Ectodermal cell (in vitro differentiated cells): Measurements from ENCODE around the gene ZBTB44. TPM values are rescaled to one million over a fixed set of nuclear protein-coding genes. Genes with fewer than 3 reads are reported as not detected.
A peak's percentile ranks its signal among the peaks of the same experiment; 100 is the strongest.
"Not testable (repeated sequence)": the region's sequence is repeated elsewhere in the genome, so short reads cannot be mapped to it uniquely, and the experiment has no call there.

Experiments used
- H3K27ac ChIP-seq: 2 replicates; pipeline ENCODE4 v1.7.0; 2013; ENCODE audit warnings: mild to moderate bottlenecking, low read depth, low read length; ENCODE audit not compliant: insufficient read depth, poor library complexity, severe bottlenecking
- H3K27me3 ChIP-seq: 2 replicates; pipeline ENCODE4 v1.7.0; 2013; ENCODE audit warnings: mild to moderate bottlenecking, low read length; ENCODE audit not compliant: insufficient read depth, control insufficient read depth, poor library complexity, severe bottlenecking
- H3K36me3 ChIP-seq: one replicate; pipeline ENCODE4 v1.7.0; 2013; ENCODE audit warnings: low read length; ENCODE audit not compliant: control insufficient read depth, insufficient read depth
- H3K4me1 ChIP-seq: one replicate; pipeline ENCODE4 v1.7.0; 2013; ENCODE audit warnings: low read length; ENCODE audit not compliant: control insufficient read depth, insufficient read depth
- H3K4me3 ChIP-seq: 2 replicates; pipeline ENCODE4 v1.7.0; 2013; ENCODE audit warnings: low read depth, low read length, control low read depth; ENCODE audit not compliant: insufficient read depth
- H3K9me3 ChIP-seq: 2 replicates; pipeline ENCODE4 v1.7.0; 2013; ENCODE audit warnings: mild to moderate bottlenecking, low read length, moderate library complexity; ENCODE audit not compliant: control insufficient read depth
- WGBS, 2 experiments: methylation state at CpG; one replicate each; pipeline ENCODE4 v1.1.7; 2013; ENCODE audit warnings: missing lambda C conversion rate in 2 of 2; 5-methylcytosine and 5-hydroxymethylcytosine counted together
- polyA plus RNA-seq, 4 experiments: library from polyadenylated mRNA; stranded (reverse); fragments of 50-300 nt; gene quantifications; one replicate each; pipeline ENCODE4 v1.2.3, GENCODE V29; 2013

Gene ZBTB44
- 34.2 TPM for polyA plus RNA-seq (2013, experiment 1 of 4)
- polyA plus RNA-seq (2013, experiment 2 of 4) = 37.5 TPM
- 21.1 TPM for polyA plus RNA-seq (2013, experiment 3 of 4)
- polyA plus RNA-seq (2013, experiment 4 of 4) = 24.4 TPM

- Histone ChIP-seq H3K27me3 (no peaks in the 10 kb centered on the region), H3K36me3 (no peaks in the 10 kb centered on the region), H3K4me3 (peak within 1 kb of the TSS; percentile 72), H3K9me3 (no peaks in the 10 kb centered on the region), H3K27ac (peak within 1 kb of the TSS; percentile 83), H3K4me1 (peaks cover 9% of the 10 kb centered on the region)
- WGBS, 2 experiments = 5 to 6% methylated on average over 42 of the region's 42 CpGs
These were observed at the start of gene ZBTB44 for GRCh38 chr11:130314750-130315285. TSS of gene ZBTB44 (minus strand) at chr11:130314917. CDS start at chr11:130261873, 53,044 bp downstream.

GRCh38 chr11:130359419-130359818 lies 44.7 kb upstream of the ZBTB44 start:
- no peaks in the 10 kb centered on the region for H3K36me3 ChIP-seq
- no peak overlapping the region for H3K27ac ChIP-seq
- H3K9me3 ChIP-seq = no peaks in the 10 kb centered on the region
- no peaks in the 10 kb centered on the region for H3K27me3 ChIP-seq
- H3K4me3 ChIP-seq = no peak overlapping the region
- H3K4me1 ChIP-seq = no peaks in the 10 kb centered on the region

- Histone ChIP-seq H3K36me3 (no peaks in the 10 kb centered on the region), H3K27me3 (no peaks in the 10 kb centered on the region), H3K4me3 (no peak overlapping the region), H3K27ac (no peak overlapping the region), H3K9me3 (no peaks in the 10 kb centered on the region), H3K4me1 (no peaks in the 10 kb centered on the region)
These were observed 43.7 kb upstream of the ZBTB44 start for GRCh38 chr11:130358398-130358797.

- no peak overlapping the region for H3K27ac ChIP-seq
- 85 to 88% methylated on average over 1 of the region's 1 CpG for WGBS, 2 experiments
- no peak overlapping the region for H3K4me3 ChIP-seq
- H3K9me3 ChIP-seq = no peaks in the 10 kb centered on the region
- no peaks in the 10 kb centered on the region for H3K4me1 ChIP-seq
- H3K27me3 ChIP-seq = no peaks in the 10 kb centered on the region
- no peaks in the 10 kb centered on the region for H3K36me3 ChIP-seq
These were observed 32.5 kb upstream of the ZBTB44 start for GRCh38 chr11:130347261-130347660.

- Histone ChIP-seq H3K4me3 (no peak overlapping the region), H3K27ac (no peak overlapping the region), H3K4me1 (no peaks in the 10 kb centered on the region), H3K27me3 (no peaks in the 10 kb centered on the region), H3K36me3 (no peaks in the 10 kb centered on the region), H3K9me3 (no peaks in the 10 kb centered on the region)
- WGBS, 2 experiments = 86 to 100% methylated on average over 1 of the region's 1 CpG
These were observed 30.1 kb upstream of the ZBTB44 start for GRCh38 chr11:130344841-130345240.

- no peak overlapping the region for H3K27ac ChIP-seq
- no peaks in the 10 kb centered on the region for H3K4me1 ChIP-seq
- no peaks in the 10 kb centered on the region for H3K9me3 ChIP-seq
- H3K27me3 ChIP-seq = no peaks in the 10 kb centered on the region
- no peaks in the 10 kb centered on the region for H3K36me3 ChIP-seq
- no peak overlapping the region for H3K4me3 ChIP-seq
- WGBS, 2 experiments = 92% methylated on average over 3 of the region's 3 CpGs
These were observed 26.1 kb upstream of the ZBTB44 start for GRCh38 chr11:130340671-130341319.

GRCh38 chr11:130338667-130339066 lies 23.9 kb upstream of the ZBTB44 start:
- no peaks in the 10 kb centered on the region for H3K9me3 ChIP-seq
- H3K4me3 ChIP-seq = no peak overlapping the region
- H3K27me3 ChIP-seq = no peaks in the 10 kb centered on the region
- WGBS, 2 experiments = 96 to 97% methylated on average over 3 of the region's 3 CpGs
- no peaks in the 10 kb centered on the region for H3K4me1 ChIP-seq
- H3K27ac ChIP-seq = no peak overlapping the region
- no peaks in the 10 kb centered on the region for H3K36me3 ChIP-seq

GRCh38 chr11:130337281-130338089 lies 22.8 kb upstream of the ZBTB44 start:
- Histone ChIP-seq H3K9me3 (no peaks in the 10 kb centered on the region), H3K27me3 (no peaks in the 10 kb centered on the region), H3K4me3 (no peak overlapping the region), H3K27ac (no peak overlapping the region), H3K4me1 (no peaks in the 10 kb centered on the region), H3K36me3 (no peaks in the 10 kb centered on the region)
- 95 to 96% methylated on average over 36 of the region's 36 CpGs for WGBS, 2 experiments

- H3K4me1 ChIP-seq, H3K36me3 ChIP-seq, H3K4me3 ChIP-seq, H3K9me3 ChIP-seq, H3K27ac ChIP-seq, H3K27me3 ChIP-seq: not testable (repeated sequence)
- 94 to 96% methylated on average over 19 of the region's 19 CpGs for WGBS, 2 experiments
These were observed 16.7 kb upstream of the ZBTB44 start for GRCh38 chr11:130331397-130331796.

- Histone ChIP-seq H3K4me3 (no peak overlapping the region), H3K27me3 (no peaks in the 10 kb centered on the region), H3K36me3 (no peaks in the 10 kb centered on the region), H3K9me3 (no peaks in the 10 kb centered on the region), H3K27ac (no peak overlapping the region), H3K4me1 (no peaks in the 10 kb centered on the region)
- 76% methylated on average over 1 of the region's 1 CpG for WGBS, 2 experiments
These were observed 15.5 kb upstream of the ZBTB44 start for GRCh38 chr11:130330101-130330684.
